ENCODE results near the gene PLEKHA6.

GRCh38 chr1:204240233-204240632 lies 119.5 kb downstream of the PLEKHA6 start:
- TF ChIP-seq EZH2 (optimal IDR thresholded peaks at IDR 0.05; ENCODE audit: low read depth, low read length), result no peak
- TF ChIP-seq CTCF (IDR thresholded peaks at IDR 0.05; ENCODE audit: low read length), result no peak

Data from MM.1S (cell line).